NCI-H2171 (cell line): ENCODE results near the gene HCK.
"Not testable (repeated sequence)": the region's sequence is repeated elsewhere in the genome, so short reads cannot be mapped to it uniquely, and the experiment has no call there.

Experiments used
- DNase-seq: peaks from one replicate; lab custom pipeline; 2025; lab: John Stamatoyannopoulos, UW

Gene HCK

GRCh38 chr20:32028647-32029372 is 23.2 kb upstream of the HCK start:
- no peak for DNase-seq

GRCh38 chr20:32029561-32029960 is 22.5 kb upstream of the HCK start:
- DNase-seq: no peak

- DNase-seq: peak; percentile 83
These were observed 20.8 kb upstream of the HCK start for GRCh38 chr20:32031007-32031958.

GRCh38 chr20:32033316-32033715 is 18.7 kb upstream of the HCK start:
- no peak for DNase-seq

- not testable (repeated sequence) for DNase-seq
These were observed 18.3 kb upstream of the HCK start for GRCh38 chr20:32033721-32034120.

GRCh38 chr20:32034581-32035425 is 17.2 kb upstream of the HCK start:
- no peak for DNase-seq

GRCh38 chr20:32035426-32035779 is 16.6 kb upstream of the HCK start:
- DNase-seq: no peak

- DNase-seq: no peak
These were observed 15.8 kb upstream of the HCK start for GRCh38 chr20:32036252-32036651.

- DNase-seq: no peak
These were observed 15.1 kb upstream of the HCK start for GRCh38 chr20:32036716-32037485.

GRCh38 chr20:32037929-32038328 is 14.1 kb upstream of the HCK start:
- DNase-seq: no peak

GRCh38 chr20:32040142-32040953 is 11.7 kb upstream of the HCK start:
- no peak for DNase-seq

- DNase-seq: no peak
These were observed 6.0 kb upstream of the HCK start for GRCh38 chr20:32045999-32046398.

GRCh38 chr20:32050324-32050841 is 1.7 kb upstream of the HCK start:
- no peak for DNase-seq

- DNase-seq: no peak
These were observed 1.0 kb upstream of the HCK start for GRCh38 chr20:32050851-32051556.

GRCh38 chr20:32051720-32052089 is 337 bp upstream of the HCK start:
- DNase-seq: no peak

GRCh38 chr20:32052778-32053362 is 828 bp downstream of the HCK start:
- no peak for DNase-seq

- DNase-seq: no peak
These were observed 1.6 kb downstream of the HCK start for GRCh38 chr20:32053648-32054047.

GRCh38 chr20:32056708-32057483 is 4.9 kb downstream of the HCK start:
- DNase-seq: no peak
